Activated naive CD4-positive, alpha-beta T cell (primary cell): ENCODE measurements around the gene RASD2.

ENCODE experiments used
- DNase-seq, 4 experiments: peaks; one replicate each; lab custom pipeline; 2025; lab: John Stamatoyannopoulos, UW

The RASD2 gene

GRCh38 chr22:35542157-35542938, 1.7 kb downstream of the RASD2 start:
- no peak for DNase-seq

GRCh38 chr22:35542939-35543516, 2.4 kb downstream of the RASD2 start:
- no peak for DNase-seq

GRCh38 chr22:35543702-35544101, 3.1 kb downstream of the RASD2 start:
- no peak for DNase-seq

- no peak for DNase-seq
Measured at GRCh38 chr22:35544189-35544588, 3.6 kb downstream of the RASD2 start.

GRCh38 chr22:35544827-35545226, 4.2 kb downstream of the RASD2 start:
- no peak for DNase-seq

GRCh38 chr22:35546886-35547285, 6.3 kb downstream of the RASD2 start:
- no peak for DNase-seq

- DNase-seq, result no peak
Measured at GRCh38 chr22:35547987-35548721, 7.5 kb downstream of the RASD2 start.

GRCh38 chr22:35548722-35549112, 8.1 kb downstream of the RASD2 start:
- DNase-seq, result no peak

GRCh38 chr22:35549328-35549727, 8.7 kb downstream of the RASD2 start:
- DNase-seq, result no peak

GRCh38 chr22:35551549-35552177, 11.0 kb downstream of the RASD2 start:
- DNase-seq, result no peak

- DNase-seq, result peak; percentile 39 to 77 (median 66)
Measured at GRCh38 chr22:35552196-35552842, 11.7 kb downstream of the RASD2 start.

GRCh38 chr22:35552846-35553245, 12.2 kb downstream of the RASD2 start:
- DNase-seq, result no peak

- DNase-seq, result no peak
Measured at GRCh38 chr22:35553341-35553740, 12.7 kb downstream of the RASD2 start.

GRCh38 chr22:35554297-35554845, 13.7 kb downstream of the RASD2 start:
- DNase-seq, result no peak

- no peak for DNase-seq
Measured at GRCh38 chr22:35555483-35555890, 14.9 kb downstream of the RASD2 start.

GRCh38 chr22:35555946-35556547, 15.4 kb downstream of the RASD2 start:
- no peak for DNase-seq

GRCh38 chr22:35556666-35557065, 16.0 kb downstream of the RASD2 start:
- no peak for DNase-seq

GRCh38 chr22:35558031-35558430, 17.4 kb downstream of the RASD2 start:
- DNase-seq, result no peak

- no peak for DNase-seq
Measured at GRCh38 chr22:35558719-35559118, 18.1 kb downstream of the RASD2 start.

GRCh38 chr22:35559354-35560005, 18.8 kb downstream of the RASD2 start:
- DNase-seq, result no peak

GRCh38 chr22:35560366-35560765, 19.7 kb downstream of the RASD2 start:
- DNase-seq, result no peak
